Fibroblast of lung (primary cell): ENCODE measurements around the gene CFAP119. TPM values are rescaled to one million over a fixed set of nuclear protein-coding genes. Genes with fewer than 3 reads are reported as not detected.

ENCODE experiments used
- DNase-seq, 2 donors: peaks; one replicate each; pipeline versions ENCODE4 v3.0.0 to v3.0.0-alpha.2; 2010; ENCODE audit warnings: low read depth in 2 of 2
- H2AFZ ChIP-seq: 2 replicates; pipeline ENCODE4 v1.5.1; 2012; ENCODE audit warnings: low read length, control low read depth, inconsistent platforms
- H3K27ac ChIP-seq: 2 replicates; pipeline ENCODE4 v1.5.1; 2011; ENCODE audit warnings: low read length, control low read depth; ENCODE audit not compliant: insufficient read depth
- H3K27me3 ChIP-seq: 2 replicates; pipeline ENCODE4 v1.5.1; 2011; ENCODE audit warnings: mild to moderate bottlenecking, low read length; ENCODE audit not compliant: control insufficient read depth, insufficient read depth
- H3K36me3 ChIP-seq: 2 replicates; pipeline ENCODE4 v1.5.1; 2011; ENCODE audit warnings: low read length; ENCODE audit not compliant: control insufficient read depth, insufficient read depth
- H3K4me1 ChIP-seq: 2 replicates; pipeline ENCODE4 v1.5.1; 2011; ENCODE audit warnings: low read length; ENCODE audit not compliant: control insufficient read depth, insufficient read depth; ENCODE audit errors: extremely low read depth
- H3K4me2 ChIP-seq: 2 replicates; pipeline ENCODE4 v1.5.1; 2011; ENCODE audit warnings: low read length, control low read depth; ENCODE audit not compliant: insufficient read depth; ENCODE audit errors: extremely low read depth
- H3K4me3 ChIP-seq, 4 experiments: fragments of 200-600 bp in 1 of 4; sonication (generic) in 1 of 4; replicated peaks in 1 of 4; 2 replicates each; pipeline ENCODE4 v1.5.1; 2011 to 2016; ENCODE audit warnings: low read length in 4 of 4, low read depth in 3 of 4, mild to moderate bottlenecking in 3 of 4, control low read depth in 2 of 4, inconsistent platforms in 1 of 4, mixed read lengths in 1 of 4; ENCODE audit not compliant: insufficient read depth in 1 of 4; ENCODE audit errors: control extremely low read depth in 1 of 4
- H3K79me2 ChIP-seq: 2 replicates; pipeline ENCODE4 v1.5.1; 2012; ENCODE audit warnings: mild to moderate bottlenecking, low read length, inconsistent platforms; ENCODE audit not compliant: control insufficient read depth, insufficient read depth
- H3K9ac ChIP-seq: 2 replicates; pipeline ENCODE4 v1.5.1; 2011; ENCODE audit warnings: mild to moderate bottlenecking, low read length, control low read depth; ENCODE audit not compliant: insufficient read depth
- H3K9me3 ChIP-seq: 2 replicates; pipeline ENCODE4 v1.5.1; 2012; ENCODE audit warnings: low read depth, low read length; ENCODE audit not compliant: control insufficient read depth, insufficient read depth
- H4K20me1 ChIP-seq: 2 replicates; pipeline ENCODE4 v1.5.1; 2011; ENCODE audit warnings: low read length; ENCODE audit not compliant: control insufficient read depth, insufficient read depth; ENCODE audit errors: extremely low read depth
- EZH2 ChIP-seq: IDR thresholded peaks from 2 replicates; pipeline ENCODE4 v1.5.1; 2012; ENCODE audit warnings: low read length, control low read depth, mild to moderate bottlenecking; ENCODE audit errors: missing control alignments
- polyA plus RNA-seq, 2 donors: library from polyadenylated mRNA; depleted of rRNA in 1 of 2; stranded (reverse) in 1 of 2; unstranded in 1 of 2; fragments of >200 nt; gene quantifications; 2 replicates each; pipeline ENCODE4 v1.2.1, GENCODE V29; 2011 to 2012; ENCODE audit warnings: missing spikeins in 1 of 2
- total RNA-seq: library from RNA; depleted of rRNA; stranded (reverse); fragments of >200 nt; gene quantifications from 2 replicates; pipeline ENCODE4 v1.2.1, GENCODE V29; 2014
- TF ChIP-seq, protein P1 (sequence below), 2 donors: IDR thresholded peaks in 1 of 2; conservative IDR thresholded peaks in 1 of 2; 1 replicate in 1 of 2; 2 replicates in 1 of 2; pipeline ENCODE4 v1.5.1; 2011 to 2012; ENCODE audit warnings: low read length in 2 of 2, control low read depth in 1 of 2, inconsistent platforms in 1 of 2, low read depth in 1 of 2, mild to moderate bottlenecking in 1 of 2

Gene CFAP119
- total and polyA plus RNA-seq, 2 donors (not counting 1 experiment from before 2014, with no cell fraction given): 1.3 to 1.5 TPM

- H3K79me2 ChIP-seq: peaks cover 11% of the 10 kb centered on the region
Observed at GRCh38 chr16:30722443-30722842, 39.4 kb downstream of the CFAP119 start.

DNA sequence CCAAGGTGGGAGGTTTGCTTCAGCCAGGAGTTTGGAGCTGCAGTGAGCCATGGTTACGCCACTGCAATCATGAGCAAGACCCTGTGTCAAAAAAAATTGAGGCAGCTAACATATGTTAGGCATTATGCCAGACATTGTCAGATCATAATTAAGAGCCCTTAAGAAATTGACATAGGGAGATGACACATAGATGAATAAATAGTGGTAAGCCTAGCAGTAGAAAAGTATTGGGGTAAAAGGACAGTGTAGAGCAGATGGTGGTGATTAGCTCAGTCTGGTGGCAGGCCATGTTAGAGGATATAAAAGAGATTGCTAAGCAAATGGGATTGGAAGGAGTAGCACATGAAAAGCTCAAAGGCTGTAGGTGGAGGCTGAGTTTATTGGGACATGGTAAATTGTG, 40.3 kb downstream of the CFAP119 start:
- H3K4me3 ChIP-seq: no peak overlapping the region
- H2AFZ ChIP-seq: no peak overlapping the region
- H3K36me3 ChIP-seq: peaks cover 53% of the 10 kb centered on the region
- peak overlapping the region; percentile 28 for H3K27ac ChIP-seq
- DNase-seq: peak in 1 of 2 donors; percentile 19
- H3K9me3 ChIP-seq: no peaks in the 10 kb centered on the region
- H3K4me1 ChIP-seq: peaks cover 4% of the 10 kb centered on the region
- no peaks in the 10 kb centered on the region for H4K20me1 ChIP-seq
- no peak overlapping the region for H3K9ac ChIP-seq
- H3K4me2 ChIP-seq: no peak overlapping the region
- no peak for TF ChIP-seq EZH2
- TF ChIP-seq, protein P1, sequence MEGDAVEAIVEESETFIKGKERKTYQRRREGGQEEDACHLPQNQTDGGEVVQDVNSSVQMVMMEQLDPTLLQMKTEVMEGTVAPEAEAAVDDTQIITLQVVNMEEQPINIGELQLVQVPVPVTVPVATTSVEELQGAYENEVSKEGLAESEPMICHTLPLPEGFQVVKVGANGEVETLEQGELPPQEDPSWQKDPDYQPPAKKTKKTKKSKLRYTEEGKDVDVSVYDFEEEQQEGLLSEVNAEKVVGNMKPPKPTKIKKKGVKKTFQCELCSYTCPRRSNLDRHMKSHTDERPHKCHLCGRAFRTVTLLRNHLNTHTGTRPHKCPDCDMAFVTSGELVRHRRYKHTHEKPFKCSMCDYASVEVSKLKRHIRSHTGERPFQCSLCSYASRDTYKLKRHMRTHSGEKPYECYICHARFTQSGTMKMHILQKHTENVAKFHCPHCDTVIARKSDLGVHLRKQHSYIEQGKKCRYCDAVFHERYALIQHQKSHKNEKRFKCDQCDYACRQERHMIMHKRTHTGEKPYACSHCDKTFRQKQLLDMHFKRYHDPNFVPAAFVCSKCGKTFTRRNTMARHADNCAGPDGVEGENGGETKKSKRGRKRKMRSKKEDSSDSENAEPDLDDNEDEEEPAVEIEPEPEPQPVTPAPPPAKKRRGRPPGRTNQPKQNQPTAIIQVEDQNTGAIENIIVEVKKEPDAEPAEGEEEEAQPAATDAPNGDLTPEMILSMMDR (conservative IDR thresholded peaks at IDR 0.05 in 1 of 2, IDR thresholded peaks at IDR 0.05 in 1 of 2; ENCODE audit: low read depth in 1 of 2, low read length in 2 of 2): no peak
- no peaks in the 10 kb centered on the region for H3K27me3 ChIP-seq
- peaks cover 16% of the 10 kb centered on the region for H3K79me2 ChIP-seq

More at GRCh38 chr16:30722443-30722842, 39.4 kb downstream of the CFAP119 start:
- no peaks in the 10 kb centered on the region for H4K20me1 ChIP-seq
- H3K9ac ChIP-seq: no peak overlapping the region
- TF ChIP-seq, protein P1 (conservative IDR thresholded peaks at IDR 0.05 in 1 of 2, IDR thresholded peaks at IDR 0.05 in 1 of 2; ENCODE audit: low read depth in 1 of 2, low read length in 2 of 2): peak in 1 of 2 donors; percentile 5
- no peak for TF ChIP-seq EZH2
- no peak overlapping the region for H3K4me2 ChIP-seq
- H3K9me3 ChIP-seq: no peaks in the 10 kb centered on the region
- H3K36me3 ChIP-seq: peaks cover 47% of the 10 kb centered on the region
- no peaks in the 10 kb centered on the region for H3K27me3 ChIP-seq
- H3K4me1 ChIP-seq: peaks cover 4% of the 10 kb centered on the region
- no peak overlapping the region for H3K4me3 ChIP-seq
- no peak overlapping the region for H3K27ac ChIP-seq
- H2AFZ ChIP-seq: no peak overlapping the region
- DNase-seq: no peak

DNA sequence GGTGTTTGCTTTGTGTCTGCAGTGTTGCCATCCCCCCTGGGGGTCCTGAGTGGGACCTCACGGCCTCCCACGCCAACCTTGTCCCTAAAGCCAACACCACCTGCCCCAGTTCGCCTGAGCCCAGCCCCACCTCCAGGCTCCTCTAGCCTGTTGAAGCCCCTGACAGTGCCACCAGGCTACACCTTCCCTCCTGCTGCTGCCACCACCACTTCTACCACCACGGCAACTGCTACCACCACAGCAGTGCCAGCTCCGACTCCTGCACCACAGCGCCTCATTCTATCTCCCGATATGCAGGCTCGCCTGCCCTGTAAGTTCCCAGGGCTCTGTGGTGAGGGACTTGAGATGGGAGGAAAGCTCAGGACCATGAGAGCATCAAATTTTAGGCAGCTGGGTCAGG, 40.7 kb downstream of the CFAP119 start:
- peaks cover 16% of the 10 kb centered on the region for H3K79me2 ChIP-seq

More for the DNA sequence above, 40.7 kb downstream of the CFAP119 start:
- Histone ChIP-seq H3K9ac (no peak overlapping the region), H4K20me1 (no peaks in the 10 kb centered on the region), H3K4me3 (no peak overlapping the region), H3K4me2 (no peak overlapping the region), H3K9me3 (no peaks in the 10 kb centered on the region), H3K27ac (peak overlapping the region; percentile 28), H3K4me1 (peaks cover 4% of the 10 kb centered on the region), H3K27me3 (no peaks in the 10 kb centered on the region), H2AFZ (no peak overlapping the region), H3K36me3 (peaks cover 53% of the 10 kb centered on the region)
- no peak for DNase-seq
- TF ChIP-seq, protein P1 (conservative IDR thresholded peaks at IDR 0.05 in 1 of 2, IDR thresholded peaks at IDR 0.05 in 1 of 2; ENCODE audit: low read depth in 1 of 2, low read length in 2 of 2): no peak
